Germinal center (tissue), 1 donor: ENCODE data around the gene TMEM170B.
"Not testable (repeated sequence)": the region's sequence is repeated elsewhere in the genome, so short reads cannot be mapped to it uniquely, and the experiment has no call there.

Experiments
- DNase-seq: peaks from one replicate; pipeline ENCODE4 v3.0.0; 2012; ENCODE audit warnings: mixed read lengths, low spot score

The TMEM170B gene

DNA sequence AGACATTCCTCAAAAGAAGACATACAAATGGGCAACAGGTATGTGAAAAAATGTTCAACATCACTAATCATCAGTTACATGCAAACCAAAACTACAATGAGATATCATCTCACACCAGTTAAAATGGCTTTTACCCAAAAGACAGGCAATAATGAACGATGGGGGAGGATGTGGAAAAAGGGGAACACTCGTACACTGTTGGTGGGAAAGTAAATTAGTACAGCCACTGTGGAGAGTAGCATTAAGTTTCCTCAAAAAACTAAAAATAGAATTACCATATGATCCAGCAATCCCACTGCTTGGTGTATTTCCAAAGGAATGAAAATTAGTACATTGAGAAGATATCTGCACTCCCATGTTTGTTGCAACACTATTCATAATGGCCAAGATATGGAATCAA, 8.6 kb upstream of the TMEM170B start:
- DNase-seq = no peak

DNA sequence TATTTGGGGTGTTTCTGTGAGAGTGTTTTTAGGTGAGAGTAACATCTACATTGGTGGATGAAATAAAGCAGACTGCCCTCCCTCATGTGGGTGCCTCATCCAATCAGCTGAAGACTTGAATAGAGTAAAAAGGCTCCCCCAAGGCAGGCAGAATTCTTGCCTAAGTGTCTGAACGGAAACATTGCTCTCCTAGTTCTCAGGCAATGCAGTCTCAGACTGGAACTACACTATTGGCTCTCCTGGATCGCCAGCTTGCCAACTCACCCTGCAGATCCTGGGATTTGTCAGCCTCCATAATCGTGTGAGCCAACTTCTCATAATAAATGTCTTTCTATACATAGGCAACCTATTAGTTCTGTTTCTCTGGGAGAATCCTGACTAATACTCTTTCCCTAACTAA, 5.5 kb upstream of the TMEM170B start:
- no peak for DNase-seq

DNA sequence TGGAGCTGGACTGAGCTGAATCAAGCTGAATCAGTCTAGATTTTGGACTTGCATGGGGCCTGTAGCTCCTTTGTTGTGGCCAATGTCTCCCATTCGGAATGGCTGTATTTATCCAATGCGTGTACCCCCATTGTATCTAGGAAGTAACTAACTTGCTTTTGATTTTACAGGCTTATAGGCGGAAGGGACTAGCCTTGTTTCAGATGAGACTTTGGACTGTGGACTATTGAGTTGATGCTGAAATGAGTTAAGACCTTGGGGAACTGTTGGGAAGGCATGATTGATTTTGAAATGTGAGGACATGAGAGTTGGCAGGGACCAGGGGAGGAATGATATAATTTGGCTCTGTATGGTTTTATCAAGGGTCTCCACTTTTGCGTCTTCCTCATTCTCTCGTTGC, 3.0 kb upstream of the TMEM170B start:
- no peak for DNase-seq

DNA sequence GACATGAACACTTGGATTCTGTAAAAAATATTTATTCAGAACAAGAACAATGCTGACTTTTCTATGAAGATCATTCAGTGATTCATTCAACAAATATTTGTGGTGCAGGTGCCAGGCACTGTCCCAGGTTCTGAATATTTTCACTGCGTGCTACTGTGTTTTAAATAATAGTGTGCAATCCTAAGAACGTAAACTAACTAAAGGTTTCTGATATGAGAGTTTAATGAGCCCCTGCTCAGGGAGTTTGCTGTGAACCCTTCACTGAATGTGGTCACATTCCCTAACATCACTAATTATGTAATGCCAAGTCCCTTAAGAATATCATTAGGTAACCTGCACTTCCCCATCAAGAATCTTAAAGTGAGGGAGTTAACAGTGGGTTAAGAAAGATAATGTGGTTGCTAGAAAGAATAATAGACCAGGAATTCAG, 1.7 kb upstream of the TMEM170B start:
- no peak for DNase-seq

DNA sequence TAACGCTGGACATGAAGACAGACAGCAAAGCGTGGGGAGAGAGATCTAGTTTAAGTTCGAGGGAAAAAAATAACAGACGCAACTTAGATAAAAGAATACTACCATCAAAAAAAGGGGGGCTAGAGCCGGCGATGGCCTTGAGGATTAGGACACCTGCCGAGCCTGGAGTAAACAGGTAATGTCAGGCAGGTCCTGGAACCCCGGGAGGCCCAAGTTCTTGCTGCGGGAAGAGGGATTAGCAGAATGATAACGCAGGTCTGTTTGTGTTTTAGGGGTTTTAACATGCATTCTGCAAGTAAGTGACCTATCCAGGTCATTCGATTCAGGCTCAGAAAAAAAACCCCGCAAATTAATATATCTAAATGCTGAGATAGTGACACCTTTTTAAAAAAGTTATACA, 754 bp upstream of the TMEM170B start:
- peak; percentile 10 for DNase-seq

DNA sequence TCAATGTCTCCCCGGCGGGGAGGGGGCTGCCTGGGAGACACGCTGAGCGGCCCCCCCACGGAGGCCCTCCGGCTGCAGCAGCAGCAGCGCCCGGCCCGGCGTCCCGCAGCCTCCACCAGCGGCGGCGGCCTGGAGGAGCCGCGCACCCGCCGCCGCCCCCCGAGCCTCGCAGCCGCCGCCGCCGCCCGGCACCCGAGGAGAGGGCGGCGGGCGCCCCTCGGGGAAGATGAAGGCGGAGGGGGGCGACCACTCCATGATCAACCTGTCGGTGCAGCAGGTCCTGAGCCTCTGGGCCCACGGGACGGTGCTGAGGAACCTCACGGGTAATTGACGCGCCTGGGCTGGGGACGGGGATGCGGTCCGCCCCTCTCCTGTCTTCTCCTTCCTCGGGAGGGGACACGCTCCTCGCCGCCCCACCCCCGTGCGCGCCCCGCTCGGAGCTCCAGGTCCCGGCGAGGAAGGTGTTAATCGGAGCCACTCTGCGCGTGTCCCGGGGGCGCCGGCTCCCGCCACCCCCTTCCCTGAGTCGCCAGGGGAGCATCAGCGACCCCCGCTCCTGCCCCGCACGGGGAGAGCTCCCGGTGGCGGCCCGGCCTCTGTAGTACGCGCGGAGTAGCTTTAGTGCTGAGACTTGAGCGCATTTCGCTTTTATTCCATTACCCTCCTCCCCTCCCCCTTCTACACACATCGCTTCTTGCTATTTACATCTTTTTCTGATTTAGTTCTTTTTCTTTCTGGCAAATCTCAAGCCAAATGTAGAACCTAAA, 686 bp downstream of the TMEM170B start:
- DNase-seq = peak; percentile 31

DNA sequence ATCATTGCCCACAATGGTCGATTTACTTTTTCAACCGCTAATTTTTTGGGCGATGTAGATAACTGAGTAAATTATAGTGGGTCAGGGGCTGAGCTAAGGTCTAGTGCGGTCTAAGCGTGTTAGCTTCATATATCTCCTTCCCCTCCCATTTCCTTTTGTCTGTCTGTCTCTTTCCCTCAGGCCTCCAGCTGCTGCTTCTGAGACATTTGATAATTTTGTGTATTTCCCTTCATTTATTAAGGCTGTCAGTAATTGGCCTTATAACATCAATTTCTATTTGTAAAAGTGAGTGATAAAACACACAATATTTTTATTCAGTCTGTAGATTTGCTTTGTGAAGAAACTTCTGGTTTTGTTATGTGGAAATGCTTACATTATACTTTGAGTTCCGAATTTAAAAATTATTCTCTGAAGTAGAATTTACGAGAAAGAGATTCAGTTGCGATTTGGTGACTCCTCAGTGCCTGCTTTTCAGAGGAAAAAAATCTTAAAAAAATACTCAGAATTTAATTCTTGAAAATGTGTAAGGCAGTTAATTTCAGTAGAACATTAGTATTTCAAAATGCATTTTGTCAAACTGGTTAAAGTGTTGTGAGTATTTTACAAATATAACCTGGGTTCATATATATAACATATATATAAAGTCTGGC, 1.4 kb downstream of the TMEM170B start:
- DNase-seq = no peak

DNA sequence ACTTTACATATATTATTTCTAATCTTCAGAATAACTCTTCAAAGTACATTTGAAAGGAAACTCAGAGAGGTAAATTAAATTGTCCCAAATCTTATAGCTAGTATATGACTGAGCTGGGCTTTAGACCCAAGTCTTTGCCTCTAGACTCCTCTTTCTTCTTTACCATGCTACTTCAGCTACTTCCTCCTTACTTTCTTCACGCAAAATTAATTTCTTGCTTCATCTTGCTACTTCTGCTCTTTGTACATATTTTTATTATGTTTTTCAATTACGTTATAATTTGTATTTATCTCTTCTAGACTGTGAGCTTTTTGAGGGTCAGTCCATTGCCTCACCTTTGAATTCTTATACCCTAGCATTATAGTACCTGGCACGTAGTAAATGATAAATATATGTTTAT, 5.3 kb downstream of the TMEM170B start:
- DNase-seq = no peak

DNA sequence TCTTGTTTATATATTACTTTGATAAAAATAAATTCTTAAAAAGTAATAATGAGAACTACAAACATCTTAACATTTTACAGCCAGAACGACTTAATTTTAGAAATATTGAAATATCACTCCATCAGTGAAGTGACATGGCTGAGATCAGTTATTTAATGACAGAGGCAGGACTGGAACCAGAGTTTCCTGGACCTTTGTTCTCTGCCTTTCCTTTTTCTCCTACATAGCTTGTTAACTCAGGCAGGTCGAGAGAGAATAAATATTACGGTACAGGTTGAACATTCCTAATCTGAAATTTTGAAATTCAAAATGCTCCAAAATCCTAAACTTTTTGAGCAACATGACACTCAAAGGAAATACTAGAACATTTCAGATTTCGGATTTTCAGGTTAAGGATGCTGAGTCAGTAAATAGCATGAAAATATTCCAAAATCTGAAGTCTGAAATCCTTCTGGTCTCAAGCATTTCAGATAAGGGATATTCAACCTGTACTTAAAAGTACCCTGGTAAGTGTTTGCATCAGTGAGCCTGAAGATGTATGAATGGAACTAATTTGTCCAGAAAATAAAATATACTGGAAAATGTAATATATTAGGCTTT, 6.5 kb downstream of the TMEM170B start:
- DNase-seq = no peak

DNA sequence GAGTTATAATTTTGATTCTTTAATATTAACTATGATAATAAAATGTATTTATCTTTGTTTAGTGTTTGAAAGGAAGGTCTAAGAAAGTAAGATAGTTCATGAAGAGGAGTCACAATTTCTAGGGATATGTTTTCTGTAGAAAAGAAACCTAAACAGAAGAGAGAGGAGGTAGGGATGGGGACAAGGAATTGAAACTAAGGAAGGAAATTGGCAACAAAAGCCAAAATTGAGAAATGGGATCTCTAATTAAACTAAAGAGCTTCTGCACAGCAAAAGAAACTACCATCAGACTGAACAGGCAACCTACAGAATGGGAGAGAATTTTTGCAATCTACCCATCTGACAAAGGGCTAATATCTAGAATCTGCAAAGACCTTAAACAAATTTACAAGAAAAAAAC, 10.3 kb downstream of the TMEM170B start:
- not testable (repeated sequence) for DNase-seq

DNA sequence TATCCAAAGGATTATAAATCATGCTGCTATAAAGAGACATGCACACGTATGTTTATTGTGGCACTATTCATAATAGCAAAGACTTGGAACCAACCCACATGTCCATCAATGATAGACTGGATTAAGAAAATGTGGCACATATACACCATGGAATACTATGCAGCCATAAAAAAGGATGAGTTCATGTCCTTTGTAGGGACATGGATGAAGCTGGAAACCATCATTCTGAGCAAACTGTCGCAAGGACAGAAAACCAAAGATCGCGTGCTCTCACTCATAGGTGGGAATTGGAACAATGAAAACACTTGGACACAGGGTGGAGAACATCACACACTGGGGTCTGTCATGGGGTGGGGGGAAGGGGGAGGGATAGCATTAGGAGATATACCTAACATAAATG, 11.0 kb downstream of the TMEM170B start:
- DNase-seq = not testable (repeated sequence)

DNA sequence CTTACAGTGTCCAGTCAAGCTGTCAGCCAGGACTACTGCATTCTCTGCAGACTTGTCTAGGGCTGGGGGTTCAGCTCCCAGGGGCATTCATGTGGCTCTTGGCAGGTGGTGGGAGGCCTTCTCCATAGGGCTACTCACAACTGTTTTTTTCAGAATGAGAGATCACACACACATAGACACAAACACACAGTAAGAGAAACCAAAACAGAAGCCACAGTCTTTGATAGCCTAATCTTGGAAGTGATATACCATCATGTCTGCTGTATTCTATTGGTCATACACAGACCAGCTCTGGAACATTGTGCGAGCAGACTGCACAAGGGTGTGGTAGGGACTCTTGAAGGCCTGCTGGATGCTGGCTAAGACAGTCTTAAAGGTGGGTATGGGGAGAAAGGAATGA, 13.5 kb downstream of the TMEM170B start:
- DNase-seq = no peak

DNA sequence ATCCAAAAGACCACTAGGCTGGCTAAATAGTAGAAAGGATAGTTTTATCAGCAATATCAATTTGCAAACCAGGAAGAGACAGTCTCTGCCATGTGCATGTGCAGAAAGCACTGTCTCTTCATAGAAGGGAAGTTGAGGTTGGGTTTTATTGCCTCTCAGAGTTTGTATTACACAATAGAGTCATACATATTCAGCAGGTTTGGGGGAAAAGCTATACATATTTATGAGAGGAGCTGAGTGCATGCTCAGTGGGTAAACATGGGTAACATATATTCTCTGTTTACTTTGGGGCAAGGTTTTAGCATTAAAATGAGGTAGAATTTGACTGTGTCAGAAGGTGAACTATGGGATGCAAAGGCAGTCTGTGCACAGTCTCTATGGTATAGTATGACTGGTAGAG, 14.9 kb downstream of the TMEM170B start:
- no peak for DNase-seq

DNA sequence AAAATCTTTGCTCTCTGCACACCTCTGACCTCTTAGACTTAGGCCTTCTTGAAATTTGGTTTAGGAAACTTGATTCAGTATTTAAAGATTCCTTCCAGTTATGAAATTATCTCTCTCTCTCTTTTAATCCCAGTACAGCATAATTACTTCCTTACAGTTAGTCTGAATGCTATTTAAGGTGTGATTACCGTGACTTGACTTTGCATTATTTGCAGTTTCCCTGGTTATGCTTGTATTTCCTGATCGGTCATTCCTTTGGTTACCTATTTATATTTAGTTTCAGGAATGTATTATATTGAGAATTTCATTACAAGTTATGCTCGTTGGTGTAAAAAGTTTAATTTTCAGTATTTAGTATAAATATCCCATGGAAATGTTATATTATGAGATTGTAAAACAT, 16.3 kb downstream of the TMEM170B start:
- no peak for DNase-seq

DNA sequence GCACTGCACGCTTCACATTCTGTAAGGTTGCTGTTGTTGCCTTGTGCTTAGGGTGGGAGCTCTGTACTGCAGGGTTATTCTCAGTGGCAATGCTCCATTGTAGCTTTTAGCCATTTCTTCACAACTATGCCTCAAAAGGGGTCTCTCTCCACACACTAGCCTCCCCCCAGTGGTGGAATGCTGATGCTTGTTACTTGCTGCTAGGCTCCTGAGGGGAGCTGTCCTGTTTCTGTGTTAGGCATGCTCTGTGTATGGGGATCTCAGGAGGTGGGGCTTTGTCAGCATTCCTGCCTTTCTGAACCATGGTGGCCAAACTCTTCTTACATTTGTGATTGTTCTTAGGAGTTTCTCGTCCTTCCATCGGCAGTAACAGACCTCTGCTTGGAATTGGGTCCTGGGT, 18.8 kb downstream of the TMEM170B start:
- no peak for DNase-seq

DNA sequence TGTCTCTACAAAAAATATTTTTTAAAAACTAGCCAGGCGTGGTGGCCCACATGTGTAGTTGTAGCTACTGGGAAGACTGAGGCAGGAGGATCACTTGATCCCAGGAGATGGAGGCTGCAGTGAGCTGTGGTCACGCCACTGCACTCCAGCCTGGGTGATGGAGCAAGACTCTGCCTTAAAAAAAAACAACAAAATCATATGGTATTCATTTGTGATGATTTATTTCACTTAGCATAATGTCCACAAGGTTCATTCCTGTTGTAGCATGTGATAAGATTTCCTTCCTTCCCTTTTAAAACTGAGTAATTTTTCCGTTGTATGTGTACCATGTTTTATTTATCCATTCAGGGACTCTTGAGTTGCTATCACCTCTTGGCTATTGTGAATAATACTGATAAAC, 26.2 kb downstream of the TMEM170B start:
- no peak for DNase-seq

DNA sequence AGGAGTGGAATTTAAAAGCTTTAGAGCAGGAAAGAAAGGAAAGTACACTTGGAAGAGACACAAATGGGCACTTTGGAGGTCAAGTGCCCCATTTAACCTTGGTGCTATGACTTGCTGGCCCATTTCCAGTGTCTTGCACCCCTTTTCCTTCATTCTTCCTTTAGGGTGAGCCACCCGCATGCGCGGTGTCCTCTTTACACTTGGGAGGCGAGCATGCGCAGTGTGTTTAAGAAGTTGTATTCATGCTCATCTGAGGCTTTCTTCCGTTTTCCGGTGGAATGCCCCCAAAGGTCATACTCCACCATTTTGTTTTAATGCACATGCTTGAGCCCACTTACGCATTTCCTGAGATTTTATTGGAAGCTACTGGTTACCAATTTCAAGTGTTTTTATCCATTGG, 29.1 kb downstream of the TMEM170B start:
- DNase-seq = no peak

DNA sequence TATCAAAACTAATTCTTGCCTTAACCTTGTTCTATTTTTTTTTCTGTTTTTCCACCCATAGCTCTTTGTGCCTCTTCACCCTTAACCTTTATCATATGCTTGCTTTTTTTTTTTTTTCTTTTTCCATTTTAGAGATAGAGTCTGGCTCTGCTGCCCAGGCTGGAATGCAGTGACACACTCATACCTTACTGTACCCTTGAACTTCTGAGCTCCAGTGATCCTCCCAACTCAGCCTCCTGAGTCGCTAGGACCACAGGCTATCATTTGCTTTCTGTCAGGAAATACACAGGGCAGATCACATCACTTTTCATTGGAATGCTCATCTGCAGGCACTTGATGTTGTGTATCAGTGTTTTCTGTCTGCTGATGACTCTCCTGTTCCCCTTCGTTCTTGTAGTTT, 33.5 kb downstream of the TMEM170B start:
- no peak for DNase-seq

DNA sequence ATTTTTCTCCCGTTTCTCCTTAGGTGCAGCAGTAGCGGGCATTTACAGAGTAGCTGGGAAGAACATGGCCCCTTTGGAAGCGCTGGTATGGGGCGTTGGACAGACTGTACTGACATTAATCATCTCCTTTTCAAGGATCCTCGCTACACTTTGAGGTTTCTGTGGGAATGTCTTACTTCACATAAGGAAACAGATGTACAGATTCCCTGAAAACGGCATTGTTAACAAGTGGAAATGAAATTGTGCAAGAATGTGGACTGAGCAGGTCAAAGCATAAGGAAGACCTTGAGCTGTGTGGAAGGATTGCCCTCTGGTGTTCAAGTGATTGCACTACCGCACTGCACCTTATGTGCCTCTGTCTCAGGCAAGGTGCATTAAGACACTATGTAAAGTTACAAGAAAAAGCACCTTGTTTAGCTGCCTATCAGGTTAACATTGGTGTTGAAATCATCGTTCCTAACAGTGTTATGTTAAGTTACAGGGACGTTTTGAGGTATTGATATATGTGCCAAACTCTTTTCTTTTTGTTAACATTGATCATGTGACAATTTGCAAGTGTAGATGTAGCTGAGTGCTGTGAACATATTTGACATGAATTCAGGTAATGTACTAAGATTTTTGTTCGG, 38.0 kb downstream of the TMEM170B start:
- peak; percentile 63 for DNase-seq

DNA sequence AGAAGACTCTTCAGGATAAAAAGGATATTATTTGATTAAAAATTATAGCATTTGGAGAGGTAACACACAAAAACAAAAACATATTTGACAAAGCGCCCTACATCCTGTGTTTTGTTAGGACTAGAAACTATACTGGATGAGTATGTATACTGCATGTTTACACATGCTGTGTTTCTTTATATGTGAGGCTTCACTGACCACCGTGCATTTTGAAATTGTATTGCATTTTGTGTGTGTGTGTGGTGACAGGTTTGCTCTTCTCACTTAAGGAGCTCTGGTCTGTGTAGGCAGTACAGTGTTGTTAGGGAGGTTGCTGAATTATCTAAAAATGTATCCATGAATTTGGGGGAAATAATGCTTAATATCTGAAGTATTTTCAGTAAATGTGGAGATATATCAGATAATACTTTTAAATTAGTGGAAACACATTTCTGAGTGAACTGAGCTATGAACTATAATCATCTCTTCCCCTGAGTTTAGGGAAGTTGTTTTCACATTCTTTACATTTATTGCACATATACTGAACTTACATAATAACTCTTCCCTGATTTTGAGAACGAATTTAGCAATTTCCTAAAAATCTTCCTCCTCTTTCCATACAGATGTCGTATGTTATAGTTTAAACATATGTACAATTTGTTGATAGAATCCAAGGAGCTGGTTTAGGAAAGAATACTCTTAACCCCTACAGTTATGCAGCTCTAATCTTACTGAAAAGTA, 43.3 kb downstream of the TMEM170B start:
- no peak for DNase-seq

DNA sequence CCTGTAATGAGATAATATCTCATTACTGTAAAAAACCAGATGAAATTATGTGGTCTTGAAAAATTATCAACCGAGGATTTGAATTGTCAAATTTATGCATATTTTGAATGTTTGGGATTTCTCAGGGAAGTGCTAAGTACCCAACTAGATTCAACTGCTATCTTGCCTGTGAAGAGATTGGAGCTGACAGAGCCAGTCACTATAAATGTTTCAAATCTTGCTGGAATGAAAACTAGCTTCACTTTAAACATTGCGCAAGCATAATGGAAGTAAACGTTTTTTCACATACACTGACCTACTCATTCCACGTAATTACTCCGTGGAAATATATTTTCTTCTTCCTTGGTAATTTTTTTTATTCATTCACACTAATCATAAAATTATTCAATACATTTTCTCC, 46.7 kb downstream of the TMEM170B start:
- DNase-seq = no peak

DNA sequence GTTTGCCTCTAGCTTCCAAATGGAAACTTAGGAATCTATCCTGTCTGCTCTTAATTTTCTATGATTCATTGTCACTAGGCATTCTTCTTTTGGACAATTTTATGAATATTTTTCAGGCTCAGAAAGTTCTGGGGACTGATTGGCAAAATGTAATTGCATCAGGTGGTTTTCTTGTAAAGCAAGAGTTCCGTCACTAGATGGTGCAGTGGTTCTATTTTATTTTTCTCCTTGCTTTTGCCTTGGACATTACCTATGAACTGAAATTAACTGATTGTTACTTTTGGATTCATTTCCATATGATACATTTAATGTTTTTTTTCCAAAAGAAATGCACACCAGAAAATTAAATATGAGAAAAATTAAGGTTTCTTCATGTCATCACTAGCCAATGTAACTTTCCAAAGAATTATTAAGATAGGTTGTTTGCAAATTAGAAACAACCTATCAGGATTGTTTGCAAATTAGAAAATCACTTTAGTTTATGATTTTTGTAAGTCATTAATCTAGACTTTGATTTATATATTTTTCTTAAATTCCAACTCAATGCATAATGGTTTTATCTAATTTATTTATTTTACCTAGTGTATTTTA, 48.0 kb downstream of the TMEM170B start:
- DNase-seq = peak; percentile 28
